ENCODE results near the gene NCAM1. TPM values are rescaled to one million over a fixed set of nuclear protein-coding genes. Genes with fewer than 3 reads are reported as not detected.
A peak's percentile ranks its signal among the peaks of the same experiment; 100 is the strongest.

NCAM1 gene
- total RNA-seq, 1 experiment from 2014 or later, result 3.7 TPM

- peak overlapping the region; percentile 9 for H3K27ac Mint-ChIP-seq (ENCODE audit: unreplicated experiment)
- peaks cover 13% of the 10 kb centered on the region for H3K36me3 Mint-ChIP-seq (ENCODE audit: insufficient read depth, unreplicated experiment)
- CTCF ChIA-PET, result interaction anchor here (0.5 kb wide), 1 partner anchor 423 kb away, joined by 3 read pairs; no protein-coding TSS in a partner anchor
- H3K27me3 Mint-ChIP-seq (ENCODE audit: unreplicated experiment), result no peaks in the 10 kb centered on the region
- BruUV-seq (replicated peaks), result no TSS peak
- H3K4me1 Mint-ChIP-seq (ENCODE audit: low read depth, unreplicated experiment), result peaks cover 8% of the 10 kb centered on the region
- no peak overlapping the region for H3K4me3 Mint-ChIP-seq (ENCODE audit: low read depth, unreplicated experiment)
- intact Hi-C loops (cut with micrococcal nuclease; ENCODE audit: unreplicated experiment), result no loop called here
- no peak for DNase-seq
- TF ChIP-seq CTCF (IDR thresholded peaks at IDR 0.05; ENCODE audit: unreplicated experiment), result no peak
- H3K9me3 Mint-ChIP-seq (ENCODE audit: low read depth, unreplicated experiment), result no peaks in the 10 kb centered on the region
Observed at GRCh38 chr11:113317339-113317738, 356.1 kb downstream of the NCAM1 start.

GRCh38 chr11:113319085-113319484, 357.9 kb downstream of the NCAM1 start:
- H3K9me3 Mint-ChIP-seq (ENCODE audit: low read depth, unreplicated experiment), result no peaks in the 10 kb centered on the region
- no peaks in the 10 kb centered on the region for H3K27me3 Mint-ChIP-seq (ENCODE audit: unreplicated experiment)
- no TSS peak for BruUV-seq (replicated peaks)
- no peak for DNase-seq
- intact Hi-C loops (cut with micrococcal nuclease; ENCODE audit: unreplicated experiment), result no loop called here
- peaks cover 8% of the 10 kb centered on the region for H3K4me1 Mint-ChIP-seq (ENCODE audit: low read depth, unreplicated experiment)
- no peak for TF ChIP-seq CTCF (IDR thresholded peaks at IDR 0.05; ENCODE audit: unreplicated experiment)
- H3K36me3 Mint-ChIP-seq (ENCODE audit: insufficient read depth, unreplicated experiment), result peaks cover 11% of the 10 kb centered on the region
- CTCF ChIA-PET, result no interaction called here
- no peak overlapping the region for H3K4me3 Mint-ChIP-seq (ENCODE audit: low read depth, unreplicated experiment)
- no peak overlapping the region for H3K27ac Mint-ChIP-seq (ENCODE audit: unreplicated experiment)

GRCh38 chr11:113322158-113322557, 360.9 kb downstream of the NCAM1 start:
- Mint-ChIP-seq H3K36me3 (ENCODE audit: insufficient read depth, unreplicated experiment) (no peaks in the 10 kb centered on the region), H3K27me3 (ENCODE audit: unreplicated experiment) (no peaks in the 10 kb centered on the region), H3K9me3 (ENCODE audit: low read depth, unreplicated experiment) (no peaks in the 10 kb centered on the region), H3K4me3 (ENCODE audit: low read depth, unreplicated experiment) (no peak overlapping the region), H3K4me1 (ENCODE audit: low read depth, unreplicated experiment) (peaks cover 8% of the 10 kb centered on the region), H3K27ac (ENCODE audit: unreplicated experiment) (no peak overlapping the region)
- intact Hi-C loops (cut with micrococcal nuclease; ENCODE audit: unreplicated experiment), result no loop called here
- DNase-seq, result no peak
- BruUV-seq (replicated peaks), result no TSS peak
- TF ChIP-seq CTCF (IDR thresholded peaks at IDR 0.05; ENCODE audit: unreplicated experiment), result no peak
- CTCF ChIA-PET, result no interaction called here

- Mint-ChIP-seq H3K36me3 (ENCODE audit: insufficient read depth, unreplicated experiment) (peaks cover 9% of the 10 kb centered on the region), H3K4me3 (ENCODE audit: low read depth, unreplicated experiment) (no peak overlapping the region), H3K4me1 (ENCODE audit: low read depth, unreplicated experiment) (no peaks in the 10 kb centered on the region), H3K27me3 (ENCODE audit: unreplicated experiment) (no peaks in the 10 kb centered on the region), H3K27ac (ENCODE audit: unreplicated experiment) (no peak overlapping the region), H3K9me3 (ENCODE audit: low read depth, unreplicated experiment) (no peaks in the 10 kb centered on the region)
- CTCF ChIA-PET, result no interaction called here
- TF ChIP-seq CTCF (IDR thresholded peaks at IDR 0.05; ENCODE audit: unreplicated experiment), result no peak
- intact Hi-C loops (cut with micrococcal nuclease; ENCODE audit: unreplicated experiment), result no loop called here
- no TSS peak for BruUV-seq (replicated peaks)
- DNase-seq, result no peak
Observed at GRCh38 chr11:113324250-113324649, 363.0 kb downstream of the NCAM1 start.

Data from Calu3 (cell line).